Measurements from ENCODE around the gene ANO2.

Gene ANO2

GRCh38 chr12:5963515-5963914 lies 18.5 kb upstream of the ANO2 start:
- no peak for DNase-seq

- DNase-seq = no peak
Measured at GRCh38 chr12:5960783-5961182, 15.7 kb upstream of the ANO2 start.

- DNase-seq = no peak
Measured at GRCh38 chr12:5956987-5957386, 11.9 kb upstream of the ANO2 start.

- no peak for DNase-seq
Measured at GRCh38 chr12:5954661-5955060, 9.6 kb upstream of the ANO2 start.

GRCh38 chr12:5953835-5954586 lies 9.0 kb upstream of the ANO2 start:
- DNase-seq = no peak

GRCh38 chr12:5952031-5952430 lies 7.0 kb upstream of the ANO2 start:
- no peak for DNase-seq

GRCh38 chr12:5948696-5949095 lies 3.6 kb upstream of the ANO2 start:
- no peak for DNase-seq

GRCh38 chr12:5947006-5947405 lies 1.9 kb upstream of the ANO2 start:
- DNase-seq = no peak

- no peak for DNase-seq
Measured at GRCh38 chr12:5946388-5946787, 1.3 kb upstream of the ANO2 start.

- DNase-seq = no peak
Measured at GRCh38 chr12:5944688-5945070, 380 bp downstream of the ANO2 start.

GRCh38 chr12:5944053-5944452 lies 1.0 kb downstream of the ANO2 start:
- no peak for DNase-seq

- DNase-seq = no peak
Measured at GRCh38 chr12:5941907-5942306, 3.2 kb downstream of the ANO2 start.

GRCh38 chr12:5927732-5928516 lies 17.1 kb downstream of the ANO2 start:
- DNase-seq = no peak

GRCh38 chr12:5925646-5926045 lies 19.4 kb downstream of the ANO2 start:
- DNase-seq = no peak

- DNase-seq = no peak
Measured at GRCh38 chr12:5924342-5924741, 20.7 kb downstream of the ANO2 start.

GRCh38 chr12:5923751-5924150 lies 21.3 kb downstream of the ANO2 start:
- no peak for DNase-seq

- no peak for DNase-seq
Measured at GRCh38 chr12:5923043-5923605, 21.9 kb downstream of the ANO2 start.

- no peak for DNase-seq
Measured at GRCh38 chr12:5921966-5922899, 22.8 kb downstream of the ANO2 start.

GRCh38 chr12:5921027-5921909 lies 23.8 kb downstream of the ANO2 start:
- DNase-seq = no peak

- DNase-seq = no peak
Measured at GRCh38 chr12:5916785-5917290, 28.2 kb downstream of the ANO2 start.

- no peak for DNase-seq
Measured at GRCh38 chr12:5915511-5915910, 29.5 kb downstream of the ANO2 start.

Data from NCI-H2029 treated with DMSO at 0.1 percent for 48 hours (cell line).